K562 (cell line): ENCODE data around the gene MCC.

ENCODE experiments used
- CBX5 ChIP-seq: IDR thresholded peaks from 2 replicates; pipeline ENCODE4 v1.6.1; 2014; ENCODE audit warnings: low read depth, borderline replicate concordance
- EZH2 ChIP-seq: IDR thresholded peaks from 2 replicates; pipeline ENCODE4 v1.6.1; 2012; ENCODE audit warnings: low read depth, mild to moderate bottlenecking, inconsistent platforms, low read length, borderline replicate concordance
- MAFK ChIP-seq: IDR thresholded peaks from 2 replicates; pipeline ENCODE4 v1.6.1; 2011; ENCODE audit warnings: low read length, improper control_type of control experiment
- ZNF740 ChIP-seq, 3 experiments: fragments of 200-800 bp in 1 of 3; sonication (Bioruptor generic) in 1 of 3; sonication (generic) in 1 of 3; formaldehyde crosslinking in 1 of 3; IDR thresholded peaks; 2 replicates each; pipeline versions ENCODE4 v1.6.1 to v1.8.0; 2016 to 2022; ENCODE audit warnings: mild to moderate bottlenecking in 2 of 3, missing compliant biosample characterization in 2 of 3, missing genetic modification characterization in 2 of 3, missing genetic modification reagents in 1 of 3

- TF ChIP-seq EZH2 = no peak
- no peak for TF ChIP-seq ZNF740 (CRISPR knock-in tag; IDR thresholded peaks at IDR 0.05)
- TF ChIP-seq ZNF740 (tag; IDR thresholded peaks at IDR 0.05) = no peak
- TF ChIP-seq MAFK = no peak
- no peak for TF ChIP-seq CBX5
Measured at GRCh38 chr5:113292462-113292861, 195.8 kb downstream of the MCC start.
